SK-N-SH (cell line): ENCODE data around the gene EEF2K. TPM values are rescaled to one million over a fixed set of nuclear protein-coding genes. Genes with fewer than 3 reads are reported as not detected.

Experiments used
- CTCF ChIA-PET: fragments of 300-600, 350-600 bp; formaldehyde crosslinking; extraction: SDS; loops from one replicate; lab custom pipeline; 2021; lab: Yijun Ruan, JAX
- POLR2A ChIA-PET: fragments of 350-600 bp; sonication (Branson Sonifier 250); formaldehyde crosslinking; extraction: SDS; loops from one replicate; lab custom pipeline; 2020; ENCODE audit warnings: antibody characterized with exemption, inconsistent platforms; lab: Yijun Ruan, JAX
- DNase-seq: peaks from one replicate; pipeline ENCODE4 v3.0.0; 2012
- H2AFZ ChIP-seq: fragments of 200-600 bp; sonication (generic); 2 replicates; pipeline ENCODE4 v1.8.1; 2016; ENCODE audit warnings: antibody characterized with exemption, mild to moderate bottlenecking, low read depth
- H3F3A ChIP-seq: fragments of 200-600 bp; sonication (generic); replicated peaks from 2 replicates; pipeline ENCODE3; 2016; ENCODE audit warnings: antibody characterized with exemption, mild to moderate bottlenecking; ENCODE audit not compliant: insufficient read depth
- H3K27ac ChIP-seq, 2 experiments: fragments of 200-500 bp in 1 of 2; fragments of 200-600 bp in 1 of 2; sonication (Bioruptor generic) in 1 of 2; sonication (generic), shearing (Covaris generic) in 1 of 2; 2 replicates each; pipeline versions ENCODE4 v1.5.1 to v1.6.1; 2014 to 2016; ENCODE audit warnings: low read depth in 2 of 2, inconsistent platforms in 1 of 2, low read length in 1 of 2, mild to moderate bottlenecking in 1 of 2, mixed read lengths in 1 of 2
- H3K27me3 ChIP-seq: fragments of 200-600 bp; sonication (generic), shearing (Covaris generic); 2 replicates; pipeline ENCODE4 v1.6.1; 2016; ENCODE audit warnings: mixed run types; ENCODE audit not compliant: insufficient read depth
- H3K36me3 ChIP-seq, 2 experiments: fragments of 200-500 bp in 1 of 2; fragments of 200-600 bp in 1 of 2; sonication (Bioruptor generic) in 1 of 2; sonication (generic) in 1 of 2; replicated peaks in 1 of 2; 2 replicates each; pipeline versions ENCODE3 to v1.5.1; 2014 to 2016; ENCODE audit warnings: low read length in 1 of 2, mild to moderate bottlenecking in 1 of 2; ENCODE audit not compliant: insufficient read depth in 2 of 2, control insufficient read depth in 1 of 2
- H3K4me1 ChIP-seq, 2 experiments: fragments of 200-500 bp in 1 of 2; fragments of 200-600 bp in 1 of 2; sonication (Bioruptor generic) in 1 of 2; sonication (generic), shearing (Covaris generic) in 1 of 2; 2 replicates each; pipeline versions ENCODE4 v1.5.1 to v1.6.1; 2014 to 2016; ENCODE audit warnings: low read depth in 1 of 2, low read length in 1 of 2, mixed run types in 1 of 2; ENCODE audit not compliant: insufficient read depth in 2 of 2, control insufficient read depth in 1 of 2
- H3K4me2 ChIP-seq: fragments of 200-600 bp; sonication (generic), shearing (Covaris generic); 2 replicates; pipeline ENCODE4 v1.6.1; 2017; ENCODE audit warnings: mixed run types
- H3K4me3 ChIP-seq, 2 experiments: fragments of 200-500 bp in 1 of 2; fragments of 200-600 bp in 1 of 2; sonication (Bioruptor generic) in 1 of 2; sonication (generic), shearing (Covaris generic) in 1 of 2; 2 replicates each; pipeline versions ENCODE4 v1.5.1 to v1.8.1; 2014 to 2016; ENCODE audit warnings: low read depth in 2 of 2, inconsistent platforms in 1 of 2, low read length in 1 of 2, mild to moderate bottlenecking in 1 of 2, mixed read lengths in 1 of 2, moderate library complexity in 1 of 2
- H3K79me2 ChIP-seq: fragments of 200-600 bp; sonication (generic); 2 replicates; pipeline ENCODE4 v1.8.1; 2017; ENCODE audit warnings: mild to moderate bottlenecking; ENCODE audit not compliant: insufficient read depth
- H3K9ac ChIP-seq: fragments of 200-600 bp; sonication (generic); 2 replicates; pipeline ENCODE4 v1.6.1; 2017; ENCODE audit warnings: mixed run types
- H3K9me2 ChIP-seq: fragments of 200-600 bp; sonication (generic); 2 replicates; pipeline ENCODE4 v1.6.1; 2017; ENCODE audit warnings: mixed run types
- H3K9me3 ChIP-seq: fragments of 200-600 bp; sonication (generic); 2 replicates; pipeline ENCODE4 v1.6.1; 2017; ENCODE audit warnings: mixed run types, mild to moderate bottlenecking, moderate library complexity
- H4K20me1 ChIP-seq: fragments of 200-600 bp; sonication (generic); 2 replicates; pipeline ENCODE4 v1.6.1; 2017; ENCODE audit warnings: mild to moderate bottlenecking, mixed run types; ENCODE audit not compliant: insufficient read depth
- ELF1 ChIP-seq: IDR thresholded peaks from 2 replicates; pipeline ENCODE4 v1.4.0; 2012
- EZH2phosphoT487 ChIP-seq: fragments of 200-600 bp; sonication (generic); IDR thresholded peaks from 2 replicates; pipeline ENCODE4 v1.6.1; 2017; ENCODE audit warnings: low read depth, mixed run types, mild to moderate bottlenecking, antibody characterized with exemption, moderate library complexity, borderline replicate concordance
- FOSL2 ChIP-seq: IDR thresholded peaks from 2 replicates; pipeline ENCODE4 v1.4.0; 2012; ENCODE audit warnings: low read depth, mild to moderate bottlenecking, moderate library complexity, borderline replicate concordance
- FOXJ3 ChIP-seq: sonication (generic); formaldehyde crosslinking; IDR thresholded peaks from 2 replicates; pipeline ENCODE4 v1.5.1; 2020; ENCODE audit warnings: mild to moderate bottlenecking, missing genetic modification reagents
- GABPA ChIP-seq: IDR thresholded peaks from 2 replicates; pipeline ENCODE4 v1.4.0; 2012; ENCODE audit warnings: low read depth, mild to moderate bottlenecking
- GATA2 ChIP-seq: sonication (generic); formaldehyde crosslinking; IDR thresholded peaks from 2 replicates; pipeline ENCODE4 v1.5.0; 2020; ENCODE audit warnings: mild to moderate bottlenecking, missing genetic modification reagents
- IRF3 ChIP-seq: fragments of 150-350 bp; IDR thresholded peaks from 2 replicates; pipeline ENCODE4 v1.6.1; 2016; ENCODE audit warnings: mild to moderate bottlenecking, low read depth, low read length
- MAX ChIP-seq: IDR thresholded peaks from 2 replicates; pipeline ENCODE4 v1.4.0; 2012; ENCODE audit warnings: low read depth
- MEF2A ChIP-seq: IDR thresholded peaks from 2 replicates; pipeline ENCODE4 v1.4.0; 2012; ENCODE audit warnings: low read depth, borderline replicate concordance
- MXI1 ChIP-seq: IDR thresholded peaks from 2 replicates; pipeline ENCODE4 v1.6.1; 2012; ENCODE audit warnings: mild to moderate bottlenecking, low read depth, low read length, improper control_type of control experiment
- NRF1 ChIP-seq: IDR thresholded peaks from 2 replicates; pipeline ENCODE4 v1.6.1; 2012; ENCODE audit warnings: low read depth, mild to moderate bottlenecking, low read length
- POLR2AphosphoS5 ChIP-seq: IDR thresholded peaks from 2 replicates; pipeline ENCODE4 v1.6.1; 2012; ENCODE audit warnings: low read depth, low read length
- RAD21 ChIP-seq: IDR thresholded peaks from 2 replicates; pipeline ENCODE4 v1.6.1; 2012; ENCODE audit warnings: mild to moderate bottlenecking, low read length
- RFX5 ChIP-seq: IDR thresholded peaks from 2 replicates; pipeline ENCODE4 v1.6.1; 2012; ENCODE audit warnings: mild to moderate bottlenecking, improper control_type of control experiment, low read length
- SIN3A ChIP-seq: IDR thresholded peaks from 2 replicates; pipeline ENCODE4 v1.6.1; 2012; ENCODE audit warnings: low read depth, mild to moderate bottlenecking, low read length, moderate library complexity, borderline replicate concordance
- SMC3 ChIP-seq: IDR thresholded peaks from 2 replicates; pipeline ENCODE4 v1.6.1; 2012; ENCODE audit warnings: low read depth, low read length, improper control_type of control experiment
- TAF1 ChIP-seq: IDR thresholded peaks from 2 replicates; pipeline ENCODE4 v1.6.1; 2012; ENCODE audit warnings: low read depth, mild to moderate bottlenecking, low read length, moderate library complexity, borderline replicate concordance
- TCF12 ChIP-seq: IDR thresholded peaks from 2 replicates; pipeline ENCODE4 v1.4.0; 2012
- TEAD4 ChIP-seq: IDR thresholded peaks from 2 replicates; pipeline ENCODE4 v1.4.0; 2012; ENCODE audit warnings: mild to moderate bottlenecking, borderline replicate concordance; ENCODE audit not compliant: insufficient read depth
- YY1 ChIP-seq: IDR thresholded peaks from 2 replicates; pipeline ENCODE4 v1.4.0; 2012; ENCODE audit warnings: low read depth, mild to moderate bottlenecking
- WGBS: methylation state at CpG from one replicate; pipeline ENCODE4 v1.1.6; 2017; ENCODE audit warnings: low lambda C conversion rate; 5-methylcytosine and 5-hydroxymethylcytosine counted together
- polyA plus RNA-seq, 3 experiments: library from polyadenylated mRNA; depleted of rRNA; stranded (reverse); fragments of >200 nt; gene quantifications; 2 replicates each; pipeline ENCODE4 v1.2.3, GENCODE V29; 2012
- TF ChIP-seq, protein P1 (sequence below): fragments of 150-350 bp; IDR thresholded peaks from 2 replicates; pipeline ENCODE4 v1.6.1; 2017; ENCODE audit warnings: antibody characterized with exemption, low read length, low read depth, borderline replicate concordance
- TF ChIP-seq, protein P2 (sequence below): fragments of 200-600 bp; sonication (generic); IDR thresholded peaks from 2 replicates; pipeline ENCODE4 v1.6.1; 2017; ENCODE audit warnings: antibody characterized with exemption, mild to moderate bottlenecking, moderate library complexity

The EEF2K gene
- polyA plus RNA-seq, 1 of the 3 experiments (the other 2 are of a cell fraction) = 8.0 TPM

DNA sequence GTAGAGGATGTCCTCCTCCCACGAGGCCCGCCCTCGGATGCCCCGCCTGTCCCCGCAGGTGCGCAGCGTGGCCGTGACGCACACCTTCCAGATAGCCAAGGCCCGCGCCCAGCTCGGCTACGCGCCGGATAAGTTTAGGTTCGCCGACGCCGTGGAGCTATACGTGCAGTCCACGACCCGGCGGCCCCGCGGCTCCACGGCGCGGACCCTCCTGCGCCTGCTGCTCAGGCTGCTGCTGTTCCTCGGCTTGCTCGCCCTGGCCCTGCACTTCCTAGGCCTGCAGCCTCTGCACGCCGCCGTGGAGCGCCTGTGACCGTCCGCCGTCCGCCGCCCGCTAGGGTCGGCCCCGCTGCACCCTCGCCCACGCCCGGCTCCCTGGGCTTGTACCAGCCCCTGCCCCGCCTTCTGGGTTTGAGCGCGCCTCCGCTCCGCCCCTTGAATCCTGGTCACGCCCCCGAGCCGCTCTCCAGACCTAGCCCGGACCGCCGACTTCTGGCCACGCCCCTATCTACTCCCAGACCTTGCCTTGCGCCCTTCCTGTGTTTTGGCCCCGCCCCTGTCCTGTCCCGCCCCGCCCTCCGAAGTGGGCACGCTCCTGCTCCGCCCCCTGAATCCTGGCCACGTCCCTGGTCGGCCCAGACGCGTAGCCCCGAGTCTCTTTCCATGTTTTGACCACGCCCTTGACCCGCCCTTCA is 15.8 kb upstream of the EEF2K start (continued):
- TF ChIP-seq TAF1 = no peak
- TF ChIP-seq POLR2AphosphoS5 = 0 out of 2 replicates have a peak, but pooled peaks have one; percentile 30
- TF ChIP-seq FOSL2 = no peak
- no peak for TF ChIP-seq SMC3
- 0 out of 2 replicates have a peak, but pooled peaks have one; percentile 24 for TF ChIP-seq NRF1
- TF ChIP-seq MXI1 = peak; percentile 61
- no peak for TF ChIP-seq RFX5
- TF ChIP-seq GATA2 (CRISPR knock-in tag) = no peak
- no peak for TF ChIP-seq TEAD4

- peak overlapping the region; percentile 82 for H2AFZ ChIP-seq
- H3K27me3 ChIP-seq = no peaks in the 10 kb centered on the region
- no peaks in the 10 kb centered on the region for H3K9me2 ChIP-seq
- peak overlapping the region; percentile 75 for H3K4me2 ChIP-seq
- H3K79me2 ChIP-seq = no peaks in the 10 kb centered on the region
- peak overlapping the region; percentile 73 for H3K9ac ChIP-seq
- TF ChIP-seq RFX5 (no peak), TCF12 (no peak), MEF2A (no peak), MXI1 (0 out of 2 replicates have a peak, but pooled peaks have one; percentile 30), EZH2phosphoT487 (no peak), FOXJ3 (CRISPR knock-in tag) (no peak), IRF3 (no peak), ELF1 (peak; percentile 48; the same call in 1 of the 2 replicates), FOSL2 (no peak), GABPA (no peak), RAD21 (no peak), MAX (peak; percentile 55; the same call in 1 of the 2 replicates), NRF1 (peak; percentile 50), YY1 (no peak), SIN3A (no peak), POLR2AphosphoS5 (peak; percentile 77; the same call in 1 of the 2 replicates), TEAD4 (no peak)
- TF ChIP-seq, protein P1, sequence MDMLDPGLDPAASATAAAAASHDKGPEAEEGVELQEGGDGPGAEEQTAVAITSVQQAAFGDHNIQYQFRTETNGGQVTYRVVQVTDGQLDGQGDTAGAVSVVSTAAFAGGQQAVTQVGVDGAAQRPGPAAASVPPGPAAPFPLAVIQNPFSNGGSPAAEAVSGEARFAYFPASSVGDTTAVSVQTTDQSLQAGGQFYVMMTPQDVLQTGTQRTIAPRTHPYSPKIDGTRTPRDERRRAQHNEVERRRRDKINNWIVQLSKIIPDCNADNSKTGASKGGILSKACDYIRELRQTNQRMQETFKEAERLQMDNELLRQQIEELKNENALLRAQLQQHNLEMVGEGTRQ = no peak
- TF ChIP-seq, protein P2, sequence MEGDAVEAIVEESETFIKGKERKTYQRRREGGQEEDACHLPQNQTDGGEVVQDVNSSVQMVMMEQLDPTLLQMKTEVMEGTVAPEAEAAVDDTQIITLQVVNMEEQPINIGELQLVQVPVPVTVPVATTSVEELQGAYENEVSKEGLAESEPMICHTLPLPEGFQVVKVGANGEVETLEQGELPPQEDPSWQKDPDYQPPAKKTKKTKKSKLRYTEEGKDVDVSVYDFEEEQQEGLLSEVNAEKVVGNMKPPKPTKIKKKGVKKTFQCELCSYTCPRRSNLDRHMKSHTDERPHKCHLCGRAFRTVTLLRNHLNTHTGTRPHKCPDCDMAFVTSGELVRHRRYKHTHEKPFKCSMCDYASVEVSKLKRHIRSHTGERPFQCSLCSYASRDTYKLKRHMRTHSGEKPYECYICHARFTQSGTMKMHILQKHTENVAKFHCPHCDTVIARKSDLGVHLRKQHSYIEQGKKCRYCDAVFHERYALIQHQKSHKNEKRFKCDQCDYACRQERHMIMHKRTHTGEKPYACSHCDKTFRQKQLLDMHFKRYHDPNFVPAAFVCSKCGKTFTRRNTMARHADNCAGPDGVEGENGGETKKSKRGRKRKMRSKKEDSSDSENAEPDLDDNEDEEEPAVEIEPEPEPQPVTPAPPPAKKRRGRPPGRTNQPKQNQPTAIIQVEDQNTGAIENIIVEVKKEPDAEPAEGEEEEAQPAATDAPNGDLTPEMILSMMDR = no peak
- ChIA-PET CTCF (interaction anchor here (0.7 to 9.3 kb wide), 6 partner anchors 11 to 191 kb away, joined by 3 to 115 read pairs (median 4); partner anchors contain the start of genes PDZD9 and POLR3E), POLR2A (interaction anchor here (1.0 kb wide), 3 partner anchors 26 to 110 kb away, joined by 3 to 4 read pairs (median 3); no protein-coding TSS in a partner anchor)
- no peaks in the 10 kb centered on the region for H4K20me1 ChIP-seq
- peaks cover 11% of the 10 kb centered on the region for H3F3A ChIP-seq
- peak overlapping the region; percentile 58 to 62 for H3K4me3 ChIP-seq
- H3K9me3 ChIP-seq = no peaks in the 10 kb centered on the region
- H3K27ac ChIP-seq = peak overlapping the region; percentile 85
- no peaks in the 10 kb centered on the region for H3K36me3 ChIP-seq
- WGBS = 2% methylated on average over 40 of the region's 43 CpGs
- peaks cover 3 to 26% of the 10 kb centered on the region in 2 experiments; a peak in 2 of 4 replicates for H3K4me1 ChIP-seq
- DNase-seq = peak; percentile 83
Measured at GRCh38 chr16:22190776-22191531, 15.1 kb upstream of the EEF2K start.
